ENCODE results near the gene SVEP1. TPM values are rescaled to one million over a fixed set of nuclear protein-coding genes. Genes with fewer than 3 reads are reported as not detected.

The SVEP1 gene
- total and polyA plus RNA-seq, 2 experiments from 2014 or later = 5.3 to 14.6 TPM

- no peak overlapping the region for H3K4me2 ChIP-seq
Observed at GRCh38 chr9:110592044-110592830, 12.7 kb upstream of the SVEP1 start.

DNA sequence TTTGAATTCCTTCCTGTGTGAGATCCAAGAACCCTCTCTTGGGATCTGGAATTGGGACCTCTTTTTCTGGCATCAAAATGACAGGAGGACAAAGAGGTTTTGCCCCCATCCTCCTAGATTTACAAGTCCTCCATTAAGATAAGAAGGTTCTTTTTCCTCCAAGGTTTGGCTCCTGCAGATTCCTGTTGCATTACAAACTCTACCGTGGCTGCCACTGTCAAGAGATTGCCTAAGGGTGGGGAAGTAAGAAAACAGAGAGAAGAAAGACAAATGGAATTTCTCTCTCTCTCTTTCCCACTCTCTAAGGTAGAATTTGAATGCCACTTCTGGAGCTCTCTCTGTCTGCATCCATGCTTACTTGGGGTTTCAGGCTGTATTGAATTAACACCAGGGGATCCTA lies 12.0 kb upstream of the SVEP1 start:
- Histone ChIP-seq H3K9me2 (replicated peaks; ENCODE audit: insufficient read depth) (no peaks in the 10 kb centered on the region), H3K36me3 (replicated peaks; ENCODE audit: insufficient read depth, low read depth) (no peaks in the 10 kb centered on the region), H3K4me1 (ENCODE audit: insufficient read depth) (no peaks in the 10 kb centered on the region), H3K27ac (no peak overlapping the region), H3K27me3 (no peaks in the 10 kb centered on the region), H2AFZ (peak overlapping the region; percentile 39), H3K4me2 (no peak overlapping the region), H3K79me2 (no peaks in the 10 kb centered on the region), H3K4me3 (no peak overlapping the region), H3K9me3 (ENCODE audit: low read depth) (no peaks in the 10 kb centered on the region), H4K20me1 (ENCODE audit: insufficient read depth, poor library complexity, severe bottlenecking) (no peaks in the 10 kb centered on the region)
- 4% methylated on average over 1 of the region's 1 CpG for WGBS (ENCODE audit: low lambda C conversion rate, missing lambda C conversion rate)
- TF ChIP-seq EZH2 (IDR thresholded peaks at IDR 0.05; ENCODE audit: borderline replicate concordance) = no peak
- TF ChIP-seq EZH2phosphoT487 (IDR thresholded peaks at IDR 0.05; ENCODE audit: low read depth, severe bottlenecking, unreplicated experiment) = no peak
- TF ChIP-seq CTCF (IDR thresholded peaks at IDR 0.05; ENCODE audit: poor library complexity) = no peak
- DNase-seq (ENCODE audit: low spot score) = no peak

More at GRCh38 chr9:110592044-110592830, 12.7 kb upstream of the SVEP1 start:
- 77% methylated on average over 5 of the region's 5 CpGs for WGBS (ENCODE audit: low lambda C conversion rate, missing lambda C conversion rate)
- no peaks in the 10 kb centered on the region for H3K36me3 ChIP-seq (replicated peaks; ENCODE audit: insufficient read depth, low read depth)
- H4K20me1 ChIP-seq (ENCODE audit: insufficient read depth, poor library complexity, severe bottlenecking) = no peaks in the 10 kb centered on the region
- no peak overlapping the region for H3K4me3 ChIP-seq
- no peak overlapping the region for H3K27ac ChIP-seq
- DNase-seq (ENCODE audit: low spot score) = no peak
- H3K4me1 ChIP-seq (ENCODE audit: insufficient read depth) = no peaks in the 10 kb centered on the region
- TF ChIP-seq EZH2 (IDR thresholded peaks at IDR 0.05; ENCODE audit: borderline replicate concordance) = no peak
- H3K79me2 ChIP-seq = no peaks in the 10 kb centered on the region
- no peak overlapping the region for H2AFZ ChIP-seq
- no peaks in the 10 kb centered on the region for H3K9me3 ChIP-seq (ENCODE audit: low read depth)
- H3K27me3 ChIP-seq = no peaks in the 10 kb centered on the region
- no peaks in the 10 kb centered on the region for H3K9me2 ChIP-seq (replicated peaks; ENCODE audit: insufficient read depth)

- no peak overlapping the region for H3K27ac ChIP-seq
- WGBS (ENCODE audit: low lambda C conversion rate, missing lambda C conversion rate) = 54% methylated on average over 1 of the region's 1 CpG
Observed at GRCh38 chr9:110590816-110591215, 11.3 kb upstream of the SVEP1 start.

More at GRCh38 chr9:110590816-110591215, 11.3 kb upstream of the SVEP1 start:
- no peak for DNase-seq (ENCODE audit: low spot score)
- Histone ChIP-seq H3K27me3 (no peaks in the 10 kb centered on the region), H3K4me3 (no peak overlapping the region), H3K9me2 (replicated peaks; ENCODE audit: insufficient read depth) (no peaks in the 10 kb centered on the region), H3K4me2 (no peak overlapping the region), H4K20me1 (ENCODE audit: insufficient read depth, poor library complexity, severe bottlenecking) (no peaks in the 10 kb centered on the region), H3K79me2 (no peaks in the 10 kb centered on the region), H3K9me3 (ENCODE audit: low read depth) (no peaks in the 10 kb centered on the region), H3K4me1 (ENCODE audit: insufficient read depth) (no peaks in the 10 kb centered on the region), H2AFZ (no peak overlapping the region), H3K36me3 (replicated peaks; ENCODE audit: insufficient read depth, low read depth) (no peaks in the 10 kb centered on the region)
- TF ChIP-seq CTCF (IDR thresholded peaks at IDR 0.05; ENCODE audit: poor library complexity) = no peak
- TF ChIP-seq EZH2 (IDR thresholded peaks at IDR 0.05; ENCODE audit: borderline replicate concordance) = no peak
- no peak for TF ChIP-seq EZH2phosphoT487 (IDR thresholded peaks at IDR 0.05; ENCODE audit: low read depth, severe bottlenecking, unreplicated experiment)

Data from hepatocyte (in vitro differentiated cells).